Uterus (tissue), 2 donors: ENCODE data around the gene SATB2.

Experiments
- POLR2A ChIP-seq, 2 donors: fragments of 450-650 bp; IDR thresholded peaks; one replicate each; pipeline ENCODE4 v1.6.1; 2016; ENCODE audit warnings: antibody characterized with exemption in 2 of 2, mild to moderate bottlenecking in 1 of 2, moderate library complexity in 1 of 2
- TF ChIP-seq, protein P1 (sequence below), 4 experiments: fragments of 200-600 bp in 2 of 4; fragments of 450-650 bp in 2 of 4; sonication (generic) in 2 of 4; IDR thresholded peaks; one replicate each; pipeline ENCODE4 v1.5.1; 2016 to 2019; ENCODE audit warnings: antibody characterized with exemption in 4 of 4, mild to moderate bottlenecking in 2 of 4, moderate library complexity in 1 of 4

DNA sequence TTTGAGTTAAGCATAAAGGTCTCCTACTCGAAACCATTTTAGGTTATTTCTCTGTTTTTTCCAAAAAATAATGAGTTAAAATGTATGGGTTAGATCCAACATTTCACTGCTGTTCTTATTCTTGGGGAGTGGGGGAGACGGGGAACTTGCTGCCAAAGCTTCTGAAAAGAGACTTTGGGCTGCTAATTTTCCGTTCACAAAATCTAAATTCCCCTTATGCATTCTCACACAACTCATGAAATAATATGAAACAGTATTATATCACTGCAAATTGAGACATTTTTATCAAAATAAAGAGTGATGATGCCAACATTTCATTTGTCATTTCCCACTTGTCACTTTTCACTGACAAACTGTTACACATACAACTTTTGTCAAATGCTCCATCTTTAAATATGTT, 7.8 kb downstream of the SATB2 start:
- TF ChIP-seq, protein P1, sequence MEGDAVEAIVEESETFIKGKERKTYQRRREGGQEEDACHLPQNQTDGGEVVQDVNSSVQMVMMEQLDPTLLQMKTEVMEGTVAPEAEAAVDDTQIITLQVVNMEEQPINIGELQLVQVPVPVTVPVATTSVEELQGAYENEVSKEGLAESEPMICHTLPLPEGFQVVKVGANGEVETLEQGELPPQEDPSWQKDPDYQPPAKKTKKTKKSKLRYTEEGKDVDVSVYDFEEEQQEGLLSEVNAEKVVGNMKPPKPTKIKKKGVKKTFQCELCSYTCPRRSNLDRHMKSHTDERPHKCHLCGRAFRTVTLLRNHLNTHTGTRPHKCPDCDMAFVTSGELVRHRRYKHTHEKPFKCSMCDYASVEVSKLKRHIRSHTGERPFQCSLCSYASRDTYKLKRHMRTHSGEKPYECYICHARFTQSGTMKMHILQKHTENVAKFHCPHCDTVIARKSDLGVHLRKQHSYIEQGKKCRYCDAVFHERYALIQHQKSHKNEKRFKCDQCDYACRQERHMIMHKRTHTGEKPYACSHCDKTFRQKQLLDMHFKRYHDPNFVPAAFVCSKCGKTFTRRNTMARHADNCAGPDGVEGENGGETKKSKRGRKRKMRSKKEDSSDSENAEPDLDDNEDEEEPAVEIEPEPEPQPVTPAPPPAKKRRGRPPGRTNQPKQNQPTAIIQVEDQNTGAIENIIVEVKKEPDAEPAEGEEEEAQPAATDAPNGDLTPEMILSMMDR (IDR thresholded peaks at IDR 0.05), result no peak
- no peak for TF ChIP-seq POLR2A (IDR thresholded peaks at IDR 0.05)
